D721Med (cell line): ENCODE results near the gene SORCS2.

ENCODE experiments used
- DNase-seq: peaks from one replicate; pipeline ENCODE4 v3.0.0; 2011; ENCODE audit warnings: low spot score; ENCODE audit not compliant: insufficient read length
- FAIRE-seq: peaks from 2 replicates; lab custom pipeline; 2011; peaks lifted over from hg19 to GRCh38; lab: Jason Lieb, UNC
- CTCF ChIP-seq: IDR thresholded peaks from 2 replicates; pipeline ENCODE4 v1.5.1; 2012; ENCODE audit warnings: mild to moderate bottlenecking, control low read depth; ENCODE audit not compliant: insufficient read depth; ENCODE audit errors: missing control alignments

The SORCS2 gene

GRCh38 chr4:7399440-7400234 is 207.3 kb downstream of the SORCS2 start:
- TF ChIP-seq CTCF: no peak
- no peak for FAIRE-seq
- DNase-seq: no peak

- DNase-seq (no peak), FAIRE-seq (no peak)
- TF ChIP-seq CTCF: no peak
These were observed 208.4 kb downstream of the SORCS2 start for GRCh38 chr4:7400671-7401298.

- TF ChIP-seq CTCF: no peak
- FAIRE-seq (no peak), DNase-seq (no peak)
These were observed 210.2 kb downstream of the SORCS2 start for GRCh38 chr4:7402526-7402925.

GRCh38 chr4:7403001-7403400 is 210.7 kb downstream of the SORCS2 start:
- TF ChIP-seq CTCF: no peak
- FAIRE-seq (no peak), DNase-seq (no peak)

- DNase-seq (no peak), FAIRE-seq (no peak)
- no peak for TF ChIP-seq CTCF
These were observed 215.8 kb downstream of the SORCS2 start for GRCh38 chr4:7408166-7408565.

GRCh38 chr4:7410446-7410845 is 218.1 kb downstream of the SORCS2 start:
- no peak for DNase-seq
- TF ChIP-seq CTCF: no peak
- no peak for FAIRE-seq

GRCh38 chr4:7411491-7411890 is 219.2 kb downstream of the SORCS2 start:
- FAIRE-seq (no peak), DNase-seq (no peak)
- TF ChIP-seq CTCF: no peak
